Memory B cell (primary cell): ENCODE results near the gene USP7.

Source experiments
- ATAC-seq: fragments of 150-1000 bp; cut with Tn5 transposase; 2 replicates; pipeline ENCODE4 v1.10.0; 2021; ENCODE audit warnings: low read depth, mild to moderate bottlenecking, moderate library complexity
- DNase-seq, 2 donors: peaks; one replicate each; pipeline ENCODE4 v3.0.0; 2022; ENCODE audit warnings: low spot score in 2 of 2
- H3K27ac Mint-ChIP-seq: one replicate; pipeline ENCODE4 v1.8.0; 2022; ENCODE audit warnings: mild to moderate bottlenecking, moderate library complexity, mixed read lengths
- H3K27me3 Mint-ChIP-seq: one replicate; pipeline ENCODE4 v1.8.0; 2022; ENCODE audit warnings: mixed read lengths
- H3K36me3 Mint-ChIP-seq: one replicate; pipeline ENCODE4 v1.8.0; 2022; ENCODE audit warnings: mild to moderate bottlenecking, mixed read lengths
- H3K4me1 Mint-ChIP-seq: one replicate; pipeline ENCODE4 v1.8.0; 2022; ENCODE audit warnings: mixed read lengths
- H3K4me3 Mint-ChIP-seq: one replicate; pipeline ENCODE4 v1.8.0; 2022; ENCODE audit warnings: mild to moderate bottlenecking, moderate library complexity, mixed read lengths
- H3K9me3 Mint-ChIP-seq: one replicate; pipeline ENCODE4 v1.8.0; 2022; ENCODE audit warnings: mixed read lengths

The USP7 gene

DNA sequence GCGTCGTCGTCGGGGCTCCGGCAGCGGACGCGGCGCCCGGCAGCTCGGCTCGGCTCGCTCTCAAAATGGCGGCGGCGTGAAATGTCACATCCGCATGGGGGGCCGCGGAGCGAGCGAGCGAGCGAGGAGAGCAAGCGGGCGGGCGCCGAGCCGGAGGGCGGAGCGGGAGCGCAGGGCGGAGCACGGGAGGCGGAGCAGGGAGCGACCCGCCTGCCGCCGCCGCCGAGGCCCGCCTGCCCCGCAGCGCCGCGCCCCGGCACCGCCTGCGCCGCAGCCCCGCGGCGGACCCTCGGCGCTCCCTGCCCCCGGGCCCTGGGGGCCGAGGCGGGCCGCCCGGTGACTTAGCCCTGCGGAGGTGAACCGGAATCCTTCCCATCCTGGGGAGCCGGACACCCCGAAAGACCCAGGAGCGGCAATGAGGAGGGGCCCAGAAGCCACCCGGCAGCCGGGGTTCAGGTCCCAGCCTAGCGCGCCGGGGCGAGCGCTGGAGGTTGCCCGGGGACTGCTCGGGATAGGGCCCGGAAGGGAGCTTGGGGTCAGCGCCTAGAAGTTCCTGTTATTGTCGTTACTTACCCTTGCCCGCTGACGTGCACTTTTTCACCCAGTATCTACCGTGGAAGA, at the start of gene USP7:
Gene USP7, minus strand, starts transcription at position 86 of the 621 bp plus-strand sequence. CDS start 621 bp downstream, outside the sequence.
- Mint-ChIP-seq H3K27ac (peak within 1 kb of the TSS; percentile 95), H3K27me3 (no peaks in the 10 kb centered on the region), H3K4me1 (peaks cover 29% of the 10 kb centered on the region), H3K36me3 (no peaks in the 10 kb centered on the region), H3K9me3 (no peaks in the 10 kb centered on the region), H3K4me3 (peak within 1 kb of the TSS; percentile 89)
- DNase-seq, result peak; percentile 89 to 90
- peak; percentile 72 for ATAC-seq

DNA sequence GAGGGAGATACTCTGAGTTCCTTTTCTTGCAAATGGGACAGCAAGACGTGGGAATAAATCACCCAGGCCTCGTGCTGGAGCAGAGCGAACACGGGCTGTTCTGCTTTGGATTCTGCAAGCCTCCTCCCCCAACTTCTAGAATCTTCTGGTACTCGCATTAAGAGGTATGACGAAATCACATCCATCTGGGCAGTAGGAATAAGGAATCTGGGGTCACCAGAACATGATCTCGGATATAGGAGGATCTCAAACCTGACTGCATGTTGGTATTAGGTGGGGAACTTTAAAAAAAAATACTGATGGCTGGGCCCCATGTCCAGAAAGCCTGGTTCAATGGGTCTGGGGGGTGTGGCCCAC, 49.8 kb upstream of the USP7 start:
- DNase-seq, result no peak
- no peak overlapping the region for H3K4me3 Mint-ChIP-seq
- peaks cover 4% of the 10 kb centered on the region for H3K9me3 Mint-ChIP-seq
- no peak overlapping the region for H3K27ac Mint-ChIP-seq
- H3K36me3 Mint-ChIP-seq, result peaks cover 5% of the 10 kb centered on the region
- H3K27me3 Mint-ChIP-seq, result peaks cover 14% of the 10 kb centered on the region
- no peak for ATAC-seq
- H3K4me1 Mint-ChIP-seq, result peaks cover 6% of the 10 kb centered on the region

DNA sequence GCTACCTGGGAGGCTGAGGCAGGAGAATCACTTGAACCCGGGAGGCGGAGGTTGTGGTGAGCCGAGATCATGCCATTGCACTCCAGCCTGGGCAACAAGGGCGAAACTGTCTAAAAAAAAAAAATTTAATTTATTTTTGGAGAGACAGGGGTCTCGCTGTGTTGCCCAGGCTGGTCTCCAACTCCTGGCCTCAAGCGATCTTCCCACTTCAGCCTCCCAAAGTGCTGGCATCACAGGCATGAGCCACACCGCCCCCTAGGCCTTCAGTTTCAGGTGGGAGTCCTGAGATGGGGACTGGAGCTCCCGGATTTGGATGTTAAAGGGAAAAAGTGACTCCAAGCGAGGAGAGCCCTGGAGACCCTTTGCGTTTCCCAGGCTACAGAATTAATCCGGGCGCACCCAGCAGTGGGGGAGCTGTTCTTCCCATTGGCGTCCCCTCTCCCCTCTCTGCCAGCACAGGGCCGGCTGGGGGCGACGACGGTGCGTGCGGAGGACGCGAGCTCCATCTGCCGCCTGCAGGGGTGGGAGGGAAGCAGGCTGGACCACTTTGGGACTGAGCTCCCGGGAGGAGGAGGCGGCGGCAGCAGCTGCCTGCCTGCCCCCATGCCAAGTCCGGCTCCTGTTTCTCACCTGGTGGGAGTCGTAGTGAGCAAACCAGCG, 49.3 kb upstream of the USP7 start:
- Mint-ChIP-seq H3K27me3 (peaks cover 16% of the 10 kb centered on the region), H3K4me3 (no peak overlapping the region), H3K36me3 (peaks cover 5% of the 10 kb centered on the region), H3K4me1 (peaks cover 8% of the 10 kb centered on the region), H3K27ac (no peak overlapping the region), H3K9me3 (peaks cover 4% of the 10 kb centered on the region)
- DNase-seq (no peak), ATAC-seq (no peak)

DNA sequence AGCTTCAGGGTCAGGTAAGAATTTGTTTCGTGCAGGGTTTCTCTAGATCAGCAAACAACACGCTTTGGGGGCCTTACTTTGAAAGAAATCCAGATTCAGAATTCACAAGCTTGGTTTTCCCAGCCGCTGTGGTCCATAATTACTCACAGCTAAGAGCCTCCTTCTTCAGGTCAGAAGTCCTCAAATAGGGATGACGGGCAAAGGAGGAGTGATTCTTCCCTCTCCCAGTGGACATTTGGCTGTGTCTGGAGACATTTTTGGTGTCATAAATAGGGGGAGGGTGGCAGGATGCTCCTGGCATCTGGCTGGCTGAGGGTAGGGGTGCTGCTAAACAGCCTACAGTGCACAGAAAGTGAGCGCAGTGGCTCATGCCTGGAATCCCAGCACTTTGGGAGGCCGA, 48.6 kb upstream of the USP7 start:
- Mint-ChIP-seq H3K27me3 (peaks cover 17% of the 10 kb centered on the region), H3K4me1 (peaks cover 8% of the 10 kb centered on the region), H3K27ac (no peak overlapping the region), H3K36me3 (peaks cover 5% of the 10 kb centered on the region), H3K4me3 (no peak overlapping the region), H3K9me3 (peaks cover 4% of the 10 kb centered on the region)
- no peak for ATAC-seq
- no peak for DNase-seq

DNA sequence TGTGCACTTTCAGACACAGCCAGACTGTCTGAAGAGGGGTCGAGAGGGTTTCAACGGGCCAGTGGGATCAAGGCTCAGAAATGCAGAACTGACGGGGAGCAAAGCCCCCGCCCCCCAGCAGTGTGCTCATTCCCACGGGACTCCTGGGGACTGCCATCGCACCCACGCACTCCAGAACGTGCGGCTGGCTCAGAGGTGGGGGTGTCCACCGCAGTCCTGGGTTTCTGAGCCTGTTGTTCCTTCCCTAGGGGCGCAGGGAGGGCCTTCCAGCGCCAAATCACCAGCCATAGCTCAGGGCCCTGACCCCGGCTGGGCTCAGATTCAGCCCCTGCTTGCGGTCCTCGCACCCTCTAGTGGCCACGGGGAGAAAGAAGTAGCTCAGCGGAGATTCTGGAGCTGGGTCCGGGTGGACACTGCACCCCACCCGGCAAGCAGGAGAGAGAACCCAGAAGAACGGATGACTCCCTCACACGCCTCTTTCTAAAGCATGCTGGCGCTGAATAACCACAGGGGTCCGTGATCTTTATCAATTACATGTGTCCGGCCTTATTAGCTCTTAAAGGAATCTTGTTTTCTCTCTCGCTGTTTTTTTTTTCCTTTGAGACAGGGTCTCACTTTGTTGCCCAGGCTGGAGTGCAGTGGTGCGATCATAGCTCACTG, 45.0 kb upstream of the USP7 start:
- DNase-seq (peak; percentile 60 to 71), ATAC-seq (peak; percentile 90)
- H3K27ac Mint-ChIP-seq, result peak overlapping the region; percentile 45
- H3K4me3 Mint-ChIP-seq, result peak overlapping the region; percentile 14
- H3K36me3 Mint-ChIP-seq, result no peaks in the 10 kb centered on the region
- peaks cover 5% of the 10 kb centered on the region for H3K4me1 Mint-ChIP-seq
- H3K27me3 Mint-ChIP-seq, result peaks cover 15% of the 10 kb centered on the region
- no peaks in the 10 kb centered on the region for H3K9me3 Mint-ChIP-seq

DNA sequence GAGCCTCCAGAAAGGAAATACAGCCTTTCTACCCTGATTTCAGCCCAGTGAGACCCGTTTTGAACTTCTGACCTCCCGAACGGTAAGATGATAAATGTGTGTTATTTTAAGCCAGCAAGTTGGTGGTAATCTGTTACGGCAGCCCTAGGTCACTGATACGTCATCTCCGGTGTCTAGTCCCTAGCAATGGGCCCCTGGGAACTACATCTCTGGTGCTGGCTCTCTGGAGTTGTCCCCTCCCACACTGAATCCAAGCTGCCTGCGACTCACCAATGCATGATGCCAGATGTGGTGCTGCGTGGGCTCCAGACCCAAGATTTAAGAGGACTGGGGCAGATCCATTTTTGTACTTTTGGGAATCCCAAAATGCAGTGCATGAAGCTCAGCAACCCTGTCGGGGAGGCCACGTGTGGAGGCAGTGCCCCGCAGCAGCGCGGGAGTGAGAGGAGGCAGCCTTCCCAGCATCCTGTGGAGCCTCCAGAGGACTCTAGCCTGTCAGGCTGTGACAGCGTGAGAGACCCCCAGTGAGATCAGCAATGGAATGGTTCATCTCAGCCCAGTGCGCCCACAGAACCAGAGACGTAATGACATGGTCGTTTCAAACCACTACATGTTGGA, 43.6 kb upstream of the USP7 start:
- peaks cover 12% of the 10 kb centered on the region for H3K27me3 Mint-ChIP-seq
- ATAC-seq, result no peak
- no peak for DNase-seq
- no peaks in the 10 kb centered on the region for H3K9me3 Mint-ChIP-seq
- H3K27ac Mint-ChIP-seq, result no peak overlapping the region
- H3K4me3 Mint-ChIP-seq, result no peak overlapping the region
- H3K4me1 Mint-ChIP-seq, result peaks cover 5% of the 10 kb centered on the region
- H3K36me3 Mint-ChIP-seq, result no peaks in the 10 kb centered on the region

DNA sequence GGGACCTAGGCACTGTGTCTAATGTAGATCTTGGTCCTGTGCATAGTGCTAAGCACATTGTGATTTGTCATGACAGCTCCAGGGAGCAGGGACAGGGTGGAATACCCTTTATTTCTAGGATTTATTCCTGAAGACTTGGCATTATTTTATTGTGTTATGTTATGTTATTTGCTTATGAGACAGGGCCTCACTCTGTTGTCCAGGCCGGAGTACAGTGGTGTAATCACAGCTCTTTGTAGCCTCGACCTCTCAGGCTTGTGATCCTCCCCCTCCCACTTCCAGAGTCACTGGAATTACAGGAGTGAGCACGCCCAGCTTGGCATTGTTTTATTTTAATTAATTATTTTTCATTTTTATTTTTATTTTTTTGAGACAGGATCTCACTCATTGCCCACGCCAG, 40.5 kb upstream of the USP7 start:
- no peak overlapping the region for H3K4me3 Mint-ChIP-seq
- H3K4me1 Mint-ChIP-seq, result peaks cover 5% of the 10 kb centered on the region
- DNase-seq, result no peak
- no peaks in the 10 kb centered on the region for H3K36me3 Mint-ChIP-seq
- no peaks in the 10 kb centered on the region for H3K9me3 Mint-ChIP-seq
- H3K27me3 Mint-ChIP-seq, result peaks cover 10% of the 10 kb centered on the region
- ATAC-seq, result no peak
- H3K27ac Mint-ChIP-seq, result no peak overlapping the region

DNA sequence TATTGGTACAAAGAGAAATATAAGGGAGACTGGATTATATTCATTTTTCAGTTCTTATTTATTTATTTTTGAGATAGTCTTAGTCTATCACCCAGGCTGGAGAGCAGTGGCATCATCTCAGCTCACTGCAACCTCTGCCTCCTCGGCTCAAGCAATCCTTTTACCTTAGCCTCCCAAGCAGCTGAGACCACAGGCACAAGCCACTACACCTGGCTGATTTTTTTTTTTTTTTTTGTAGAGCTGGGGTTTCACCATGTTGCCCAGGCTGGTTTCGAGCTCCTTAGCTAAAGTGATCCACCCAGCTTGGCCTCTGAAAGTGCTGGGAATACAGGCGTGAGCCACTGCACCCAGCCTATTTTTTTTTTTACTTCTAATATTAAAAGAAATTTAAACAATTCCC, 40.1 kb upstream of the USP7 start:
- Mint-ChIP-seq H3K9me3 (no peaks in the 10 kb centered on the region), H3K4me1 (peaks cover 4% of the 10 kb centered on the region), H3K27ac (no peak overlapping the region), H3K4me3 (no peak overlapping the region), H3K27me3 (peaks cover 10% of the 10 kb centered on the region), H3K36me3 (no peaks in the 10 kb centered on the region)
- DNase-seq, result no peak
- no peak for ATAC-seq

DNA sequence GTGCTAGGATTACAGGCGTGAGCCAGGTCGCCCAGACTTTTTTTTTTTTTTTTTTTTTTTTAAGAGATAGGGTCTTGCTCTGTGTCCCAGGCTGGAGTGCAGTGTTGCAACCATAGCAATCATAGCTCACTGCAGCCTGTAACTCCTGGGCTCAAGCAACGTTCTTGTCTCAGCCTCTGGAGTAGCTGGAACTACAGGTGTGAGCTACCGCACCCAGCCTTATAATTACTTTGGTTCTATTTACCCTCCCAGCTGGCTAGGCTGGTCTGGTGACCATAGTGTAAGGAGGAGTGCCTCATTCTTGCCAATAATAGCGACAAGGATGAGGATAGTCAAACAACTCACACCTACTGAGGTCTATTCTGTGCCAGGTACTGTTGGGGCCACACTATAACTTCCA, 39.6 kb upstream of the USP7 start:
- Mint-ChIP-seq H3K27me3 (peaks cover 9% of the 10 kb centered on the region), H3K36me3 (no peaks in the 10 kb centered on the region), H3K9me3 (no peaks in the 10 kb centered on the region), H3K4me3 (no peak overlapping the region), H3K27ac (no peak overlapping the region), H3K4me1 (peaks cover under 1% of the 10 kb centered on the region)
- DNase-seq (no peak), ATAC-seq (no peak)

DNA sequence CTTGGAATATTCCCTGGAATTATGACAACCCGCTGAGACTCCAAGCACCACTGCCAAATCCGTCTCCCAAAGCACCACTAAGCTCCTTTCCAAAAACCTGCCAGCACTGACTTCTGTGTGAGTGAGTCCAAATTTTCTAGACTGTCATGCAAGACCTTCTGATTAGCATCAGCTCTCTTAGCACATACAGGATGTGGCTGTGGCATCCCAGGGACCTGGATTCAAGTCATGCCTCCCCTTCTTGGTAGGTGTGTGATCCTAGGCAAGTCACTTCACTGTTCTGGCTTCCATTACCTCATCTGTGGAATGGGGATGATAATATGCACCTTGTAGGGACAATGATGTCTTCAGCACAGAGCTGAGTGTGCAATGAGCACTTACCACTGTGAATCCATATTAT, 38.3 kb upstream of the USP7 start:
- ATAC-seq (no peak), DNase-seq (no peak)
- no peak overlapping the region for H3K27ac Mint-ChIP-seq
- H3K9me3 Mint-ChIP-seq, result no peaks in the 10 kb centered on the region
- H3K36me3 Mint-ChIP-seq, result no peaks in the 10 kb centered on the region
- H3K4me1 Mint-ChIP-seq, result no peaks in the 10 kb centered on the region
- H3K4me3 Mint-ChIP-seq, result no peak overlapping the region
- peaks cover 4% of the 10 kb centered on the region for H3K27me3 Mint-ChIP-seq

DNA sequence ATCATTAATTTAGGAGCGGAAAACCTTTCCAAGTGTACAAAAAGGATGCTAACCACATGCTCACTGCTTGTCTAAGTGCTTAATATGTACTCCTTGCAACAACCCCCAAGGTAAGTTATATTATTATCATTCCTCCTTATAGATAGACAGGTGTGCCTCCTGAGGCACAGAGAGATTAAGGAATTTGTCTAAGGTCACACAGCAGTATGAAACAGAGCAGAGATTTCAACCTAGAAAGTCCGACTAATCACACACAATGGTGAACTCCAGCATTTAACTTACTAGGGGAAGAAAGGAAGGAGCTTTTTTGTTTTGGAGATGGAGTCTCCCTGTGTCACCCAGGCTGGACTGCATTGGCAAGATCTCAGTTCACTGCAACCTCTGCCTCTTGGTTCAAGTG, 37.0 kb upstream of the USP7 start:
- no peaks in the 10 kb centered on the region for H3K9me3 Mint-ChIP-seq
- H3K4me1 Mint-ChIP-seq, result no peaks in the 10 kb centered on the region
- no peak for ATAC-seq
- no peak for DNase-seq
- no peak overlapping the region for H3K4me3 Mint-ChIP-seq
- H3K27me3 Mint-ChIP-seq, result peaks cover 2% of the 10 kb centered on the region
- no peaks in the 10 kb centered on the region for H3K36me3 Mint-ChIP-seq
- H3K27ac Mint-ChIP-seq, result no peak overlapping the region

DNA sequence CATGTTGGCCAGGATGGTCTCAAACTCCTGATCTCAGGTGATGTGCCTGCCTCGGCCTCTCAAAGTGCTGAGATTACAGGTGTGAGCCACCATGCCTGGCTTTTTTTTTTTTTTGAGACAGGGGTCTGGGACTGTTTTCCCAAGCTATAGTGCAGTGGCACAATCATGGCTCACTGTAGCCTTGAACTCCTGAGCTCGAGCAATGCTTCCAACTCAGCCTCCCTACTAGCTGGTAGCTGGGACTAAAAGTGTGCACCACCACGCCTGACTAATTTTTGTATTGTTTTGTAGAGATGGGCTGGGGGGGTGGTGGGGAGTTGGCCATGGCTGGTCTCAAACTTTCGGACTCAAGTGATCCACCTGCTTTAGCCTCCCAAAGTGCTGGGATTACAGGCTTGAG, 36.1 kb upstream of the USP7 start:
- H3K9me3 Mint-ChIP-seq, result no peaks in the 10 kb centered on the region
- ATAC-seq (no peak), DNase-seq (no peak)
- H3K4me3 Mint-ChIP-seq, result no peak overlapping the region
- no peaks in the 10 kb centered on the region for H3K36me3 Mint-ChIP-seq
- H3K27me3 Mint-ChIP-seq, result peaks cover 2% of the 10 kb centered on the region
- H3K27ac Mint-ChIP-seq, result no peak overlapping the region
- H3K4me1 Mint-ChIP-seq, result no peaks in the 10 kb centered on the region

DNA sequence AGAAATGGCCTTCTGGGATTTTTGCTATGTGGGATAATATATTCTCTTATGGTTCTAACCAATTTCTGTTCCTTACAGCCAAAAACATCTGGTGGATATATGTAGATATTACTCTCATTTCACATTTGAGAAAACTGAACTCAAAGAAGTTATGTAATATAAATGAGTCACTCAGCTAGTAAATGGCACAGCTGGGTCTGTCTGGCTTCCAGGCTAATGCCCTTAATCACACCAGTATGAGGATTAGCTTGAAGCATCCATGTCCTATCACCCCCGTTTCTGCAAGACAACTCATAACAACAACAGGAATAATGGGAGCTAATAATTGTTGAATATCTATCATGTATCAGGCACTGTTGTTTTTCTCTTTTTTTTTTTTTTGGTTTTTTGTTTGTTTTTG, 34.4 kb upstream of the USP7 start:
- Mint-ChIP-seq H3K27ac (no peak overlapping the region), H3K36me3 (no peaks in the 10 kb centered on the region), H3K4me3 (no peak overlapping the region), H3K27me3 (peaks cover 2% of the 10 kb centered on the region), H3K9me3 (no peaks in the 10 kb centered on the region), H3K4me1 (no peaks in the 10 kb centered on the region)
- ATAC-seq, result no peak
- DNase-seq, result no peak

DNA sequence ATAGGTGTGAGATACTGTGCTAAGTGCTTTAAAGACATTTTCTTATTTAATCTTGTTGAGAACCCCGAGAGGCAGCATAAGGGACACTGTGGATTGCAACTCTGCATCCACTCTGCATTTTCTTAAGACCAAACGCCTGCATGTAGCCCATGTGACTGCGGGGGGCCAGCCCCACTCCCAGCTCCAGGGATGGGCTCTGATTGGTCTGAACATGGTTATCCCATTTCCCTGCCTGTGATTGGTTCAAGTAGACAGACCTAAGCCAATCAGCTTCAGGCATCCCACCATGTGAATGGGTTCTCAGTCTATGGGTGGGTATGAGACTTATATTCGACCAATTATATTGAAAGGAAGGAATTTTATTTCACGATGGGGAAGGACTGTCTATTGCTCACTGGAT, 33.2 kb upstream of the USP7 start:
- Mint-ChIP-seq H3K27ac (no peak overlapping the region), H3K36me3 (no peaks in the 10 kb centered on the region), H3K4me3 (no peak overlapping the region), H3K27me3 (peaks cover 2% of the 10 kb centered on the region), H3K4me1 (no peaks in the 10 kb centered on the region), H3K9me3 (no peaks in the 10 kb centered on the region)
- ATAC-seq (no peak), DNase-seq (no peak)
